Esophagus muscularis mucosa (tissue), 4 donors: ENCODE measurements around the gene AGO4. TPM values are rescaled to one million over a fixed set of nuclear protein-coding genes. Genes with fewer than 3 reads are reported as not detected.
"Not testable (repeated sequence)": the region's sequence is repeated elsewhere in the genome, so short reads cannot be mapped to it uniquely, and the experiment has no call there.

Experiments used
- DNase-seq: peaks from one replicate; pipeline ENCODE4 v3.0.0-alpha.2; 2017; ENCODE audit errors: extremely low spot score
- H3K27ac ChIP-seq, 4 donors: fragments of 200-600 bp; sonication (generic); replicated peaks in 1 of 4; 1 replicate in 3 of 4; 2 replicates in 1 of 4; pipeline ENCODE4 v1.5.1; 2016 to 2019; ENCODE audit warnings: mild to moderate bottlenecking in 1 of 4
- H3K27me3 ChIP-seq, 4 donors: fragments of 200-600 bp; sonication (generic); one replicate each; pipeline versions ENCODE4 v1.5.1 to v1.6.0; 2016 to 2019
- H3K36me3 ChIP-seq, 4 donors: fragments of 200-600 bp; sonication (generic); one replicate each; pipeline ENCODE4 v1.5.1; 2016 to 2019
- H3K4me1 ChIP-seq, 4 donors: fragments of 200-600 bp; sonication (generic); one replicate each; pipeline ENCODE4 v1.5.1; 2016 to 2019
- H3K4me3 ChIP-seq, 4 donors: fragments of 200-600 bp; sonication (generic); 1 replicate in 2 of 4; 2 replicates in 2 of 4; pipeline ENCODE4 v1.5.1; 2016 to 2019; ENCODE audit warnings: mild to moderate bottlenecking in 4 of 4, moderate library complexity in 1 of 4
- H3K9me3 ChIP-seq, 4 donors: fragments of 200-600 bp; sonication (generic); 1 replicate in 3 of 4; 2 replicates in 1 of 4; pipeline ENCODE4 v1.5.1; 2016 to 2019
- CTCF ChIP-seq, 3 experiments: fragments of 200-600 bp in 2 of 3; fragments of 450-650 bp in 1 of 3; sonication (generic) in 2 of 3; IDR thresholded peaks; one replicate each; pipeline ENCODE4 v1.5.1; 2017 to 2019; ENCODE audit warnings: antibody characterized with exemption in 3 of 3, mild to moderate bottlenecking in 2 of 3, moderate library complexity in 1 of 3
- EP300 ChIP-seq: sonication (generic); formaldehyde crosslinking; IDR thresholded peaks from one replicate; pipeline ENCODE4 v1.6.1; 2017; ENCODE audit warnings: antibody characterized with exemption
- POLR2A ChIP-seq: fragments of 450-650 bp; IDR thresholded peaks from one replicate; pipeline ENCODE4 v1.6.1; 2017; ENCODE audit warnings: antibody characterized with exemption, moderate library complexity, mild to moderate bottlenecking, low read depth
- POLR2AphosphoS5 ChIP-seq, 2 donors: sonication (generic); formaldehyde crosslinking; IDR thresholded peaks; one replicate each; pipeline ENCODE4 v1.6.1; 2017; ENCODE audit warnings: antibody characterized with exemption in 2 of 2
- WGBS: methylation state at CpG from one replicate; pipeline ENCODE4 v1.1.5; 2018; 5-methylcytosine and 5-hydroxymethylcytosine counted together
- intact Hi-C: fragments of 100-400 bp; cut with DNase I; formaldehyde crosslinking; loops from one replicate; pipeline ENCODE4 v1.15.1; 2023
- total RNA-seq, 4 donors: library from RNA; depleted of rRNA; stranded (reverse); fragments of >200 nt; gene quantifications; one replicate each; pipeline versions ENCODE4 v1.1.0 to v1.2.1, GENCODE V29; 2016

The AGO4 gene
- total RNA-seq, 4 donors from 2014 or later, result 25.2 to 42.7 (median 33.0) TPM

GRCh38 chr1:35768350-35769187 lies 39.2 kb upstream of the AGO4 start:
- no peak for TF ChIP-seq POLR2A
- no peak for TF ChIP-seq CTCF (IDR thresholded peaks at IDR 0.05)
- no peak for TF ChIP-seq POLR2AphosphoS5 (IDR thresholded peaks at IDR 0.05)
- no peak for TF ChIP-seq EP300
- WGBS, result 41% methylated on average over 19 of the region's 19 CpGs
- intact Hi-C loops, result loop anchor here (5.0 kb wide), 1 partner anchor 51 kb away; the partner anchor contains the start of gene C1orf216
- H3K27ac ChIP-seq, result peak overlapping the region; percentile 75 to 81 (median 80)
- H3K4me1 ChIP-seq, result peaks cover 0 to 20% (median 13%) of the 10 kb centered on the region in 4 donors
- peak overlapping the region; percentile 64 to 89 (median 76) for H3K4me3 ChIP-seq
- no peak for DNase-seq
- no peaks in the 10 kb centered on the region for H3K36me3 ChIP-seq
- H3K27me3 ChIP-seq, result no peaks in the 10 kb centered on the region
- H3K9me3 ChIP-seq, result no peaks in the 10 kb centered on the region

- Histone ChIP-seq H3K9me3 (no peaks in the 10 kb centered on the region), H3K27ac (peak overlapping the region; percentile 75 to 81 (median 80)), H3K36me3 (no peaks in the 10 kb centered on the region), H3K4me3 (peak overlapping the region; percentile 64 to 89 (median 76)), H3K4me1 (peaks cover 0 to 20% (median 13%) of the 10 kb centered on the region in 4 donors), H3K27me3 (no peaks in the 10 kb centered on the region)
- 1% methylated on average over 18 of the region's 58 CpGs for WGBS
- peak; percentile 93 for DNase-seq
- peak; percentile 40 to 74 for TF ChIP-seq POLR2AphosphoS5 (IDR thresholded peaks at IDR 0.05)
- TF ChIP-seq CTCF (IDR thresholded peaks at IDR 0.05), result peak in 1 of 3 experiments; percentile 4
- TF ChIP-seq POLR2A, result no peak
- intact Hi-C loops, result loop anchor here (5.0 kb wide), 1 partner anchor 52 kb away; the partner anchor contains the start of gene C1orf216
These were observed 38.5 kb upstream of the AGO4 start for GRCh38 chr1:35769188-35769758.

DNA sequence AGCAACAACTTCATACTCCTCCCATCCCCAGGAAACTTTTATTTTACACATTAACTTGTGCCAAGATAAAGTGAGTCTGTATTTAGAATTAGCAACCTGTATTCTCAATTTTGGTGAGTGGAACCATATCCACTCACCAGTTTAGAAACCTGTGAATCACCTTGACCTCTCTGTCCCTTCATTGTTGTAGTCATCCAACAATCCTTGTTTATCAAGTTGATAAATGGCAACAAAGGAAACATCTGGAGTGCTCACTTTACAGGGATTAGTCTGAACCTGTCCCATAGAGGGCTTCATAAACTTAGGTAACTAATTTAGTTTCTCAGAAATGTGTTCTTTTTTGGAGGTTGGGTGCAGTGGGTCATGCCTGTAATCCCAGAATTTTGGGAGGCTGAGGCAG lies 34.1 kb upstream of the AGO4 start:
- intact Hi-C loops, result loop anchor here (1.0 to 2.0 kb wide), 2 partner anchors 46 to 209 kb away; no protein-coding TSS in a partner anchor
- TF ChIP-seq EP300 (no peak), POLR2A (no peak), CTCF (IDR thresholded peaks at IDR 0.05) (no peak), POLR2AphosphoS5 (IDR thresholded peaks at IDR 0.05) (no peak)
- no peaks in the 10 kb centered on the region for H3K27me3 ChIP-seq
- H3K36me3 ChIP-seq, result no peaks in the 10 kb centered on the region
- peaks cover 0 to 15% (median 12%) of the 10 kb centered on the region in 4 donors for H3K4me1 ChIP-seq
- H3K4me3 ChIP-seq, result no peak overlapping the region
- H3K9me3 ChIP-seq, result no peaks in the 10 kb centered on the region
- no peak for DNase-seq
- H3K27ac ChIP-seq, result no peak overlapping the region

DNA sequence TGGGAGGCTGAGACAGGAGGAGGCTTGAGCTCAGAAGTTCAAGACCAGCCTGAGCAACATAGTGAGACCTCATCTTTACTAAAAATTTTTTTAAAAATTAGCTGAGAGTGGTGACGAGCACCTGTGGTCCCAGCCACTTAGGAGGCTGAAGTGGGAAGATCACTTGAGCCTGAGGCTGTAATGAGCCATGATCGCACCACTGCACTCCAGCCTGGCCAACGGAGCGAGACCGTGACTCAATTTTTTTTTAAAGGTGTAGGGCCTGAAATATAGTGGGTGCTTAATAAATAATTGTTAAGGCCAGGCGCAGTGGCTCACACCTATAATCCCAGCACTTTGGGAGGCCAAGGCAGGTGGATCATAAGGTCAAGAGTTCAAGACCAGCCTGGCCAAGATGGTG lies 31.6 kb upstream of the AGO4 start:
- not testable (repeated sequence) for H3K9me3 ChIP-seq
- 95% methylated on average over 6 of the region's 6 CpGs for WGBS

GRCh38 chr1:35777109-35777508 lies 30.7 kb upstream of the AGO4 start:
- intact Hi-C loops, result no loop called here
- peaks cover 0 to 3% (median 0%) of the 10 kb centered on the region in 4 donors for H3K4me1 ChIP-seq
- H3K9me3 ChIP-seq, result no peaks in the 10 kb centered on the region
- no peaks in the 10 kb centered on the region for H3K27me3 ChIP-seq
- DNase-seq, result no peak
- H3K36me3 ChIP-seq, result no peaks in the 10 kb centered on the region
- 100% methylated on average over 1 of the region's 1 CpG for WGBS
- no peak overlapping the region for H3K4me3 ChIP-seq
- TF ChIP-seq CTCF (IDR thresholded peaks at IDR 0.05) (no peak), POLR2AphosphoS5 (IDR thresholded peaks at IDR 0.05) (no peak), POLR2A (no peak)
- no peak overlapping the region for H3K27ac ChIP-seq

More for the DNA sequence above, 31.6 kb upstream of the AGO4 start:
- H3K4me1 ChIP-seq, H3K27me3 ChIP-seq, H3K36me3 ChIP-seq, H3K4me3 ChIP-seq, H3K27ac ChIP-seq, DNase-seq, intact Hi-C loops: not testable (repeated sequence)
